ENCODE data around the gene SPSB1. TPM values are rescaled to one million over a fixed set of nuclear protein-coding genes. Genes with fewer than 3 reads are reported as not detected.

The SPSB1 gene
- total and polyA plus RNA-seq, 10 of the 15 experiments (the other 5 are each of a cell fraction or from before 2014, with no cell fraction given), result 0.02 to 2.0 (median 0.90) TPM; not detected in 1

DNA sequence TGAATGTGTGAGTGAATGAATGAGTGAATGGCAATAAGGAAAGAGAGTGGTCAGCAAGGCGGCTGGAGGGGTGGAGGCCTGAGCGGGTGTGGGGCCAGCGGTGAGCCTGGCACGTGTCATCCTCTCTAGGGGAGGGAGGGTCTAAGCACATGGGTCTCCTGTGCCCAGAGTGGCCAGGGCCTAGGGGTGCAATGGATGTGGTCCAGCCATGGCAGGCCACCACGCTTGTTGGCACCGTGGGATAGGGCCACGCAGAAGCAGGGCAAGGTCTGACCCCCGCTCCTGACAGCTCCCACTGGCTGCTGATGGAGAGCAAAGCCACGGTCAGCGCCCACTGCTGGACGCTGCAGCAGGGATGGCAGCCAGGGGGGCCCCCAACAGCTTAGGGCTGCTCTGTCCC is 19.5 kb upstream of the SPSB1 start:
- no peak for FAIRE-seq
- no TSS peak for BruUV-seq (replicated peaks)

More for the DNA sequence above, 19.5 kb upstream of the SPSB1 start:
- ChIA-PET CTCF (interaction anchor here (1.0 to 2.5 kb wide), 2 partner anchors 218 to 315 kb away, joined by 3 to 10 read pairs; no protein-coding TSS in a partner anchor), RAD21 (ENCODE audit: unreplicated experiment) (no interaction called here), POLR2A (no interaction called here), SMC1A (ENCODE audit: uncharacterized antibody, unreplicated experiment) (interaction anchor here (1.3 kb wide), 1 partner anchor 11 kb away, joined by 3 read pairs; no protein-coding TSS in a partner anchor)
- no peak overlapping the region for H3K4me2 ChIP-seq (ENCODE audit: control insufficient read depth, insufficient read depth)
- H3K4me3 ChIP-seq, result no peak overlapping the region
- no peaks in the 10 kb centered on the region for H3K9me3 ChIP-seq (replicated peaks; ENCODE audit: control insufficient read depth, insufficient read depth, low read length)
- ATAC-seq (no peak), DNase-seq (ENCODE audit: low read depth, low spot score) (no peak)
- intact Hi-C loops (cut with micrococcal nuclease; ENCODE audit: unreplicated experiment), result no loop called here
- no peak overlapping the region for H2AFZ ChIP-seq (ENCODE audit: control insufficient read depth, low read depth, low read length)
- TF ChIP-seq TCF7 (IDR thresholded peaks at IDR 0.05; ENCODE audit: borderline replicate concordance) (no peak), SIN3A (IDR thresholded peaks at IDR 0.05; ENCODE audit: low read depth, low read length) (no peak), MXI1 (IDR thresholded peaks at IDR 0.05; ENCODE audit: low read depth, low read length) (no peak), BACH1 (IDR thresholded peaks at IDR 0.05; ENCODE audit: borderline replicate concordance) (no peak), KLF5 (IDR thresholded peaks at IDR 0.05; ENCODE audit: partially characterized antibody) (no peak), SPI1 (IDR thresholded peaks at IDR 0.05; ENCODE audit: borderline replicate concordance, insufficient read depth, low read depth, low read length) (no peak)
- TF ChIP-seq, protein P1, sequence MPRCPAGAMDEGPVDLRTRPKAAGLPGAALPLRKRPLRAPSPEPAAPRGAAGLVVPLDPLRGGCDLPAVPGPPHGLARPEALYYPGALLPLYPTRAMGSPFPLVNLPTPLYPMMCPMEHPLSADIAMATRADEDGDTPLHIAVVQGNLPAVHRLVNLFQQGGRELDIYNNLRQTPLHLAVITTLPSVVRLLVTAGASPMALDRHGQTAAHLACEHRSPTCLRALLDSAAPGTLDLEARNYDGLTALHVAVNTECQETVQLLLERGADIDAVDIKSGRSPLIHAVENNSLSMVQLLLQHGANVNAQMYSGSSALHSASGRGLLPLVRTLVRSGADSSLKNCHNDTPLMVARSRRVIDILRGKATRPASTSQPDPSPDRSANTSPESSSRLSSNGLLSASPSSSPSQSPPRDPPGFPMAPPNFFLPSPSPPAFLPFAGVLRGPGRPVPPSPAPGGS (IDR thresholded peaks at IDR 0.05; ENCODE audit: borderline replicate concordance, insufficient read depth, low read depth, low read length, poor library complexity, severe bottlenecking), result no peak
- TF ChIP-seq, protein P2, sequence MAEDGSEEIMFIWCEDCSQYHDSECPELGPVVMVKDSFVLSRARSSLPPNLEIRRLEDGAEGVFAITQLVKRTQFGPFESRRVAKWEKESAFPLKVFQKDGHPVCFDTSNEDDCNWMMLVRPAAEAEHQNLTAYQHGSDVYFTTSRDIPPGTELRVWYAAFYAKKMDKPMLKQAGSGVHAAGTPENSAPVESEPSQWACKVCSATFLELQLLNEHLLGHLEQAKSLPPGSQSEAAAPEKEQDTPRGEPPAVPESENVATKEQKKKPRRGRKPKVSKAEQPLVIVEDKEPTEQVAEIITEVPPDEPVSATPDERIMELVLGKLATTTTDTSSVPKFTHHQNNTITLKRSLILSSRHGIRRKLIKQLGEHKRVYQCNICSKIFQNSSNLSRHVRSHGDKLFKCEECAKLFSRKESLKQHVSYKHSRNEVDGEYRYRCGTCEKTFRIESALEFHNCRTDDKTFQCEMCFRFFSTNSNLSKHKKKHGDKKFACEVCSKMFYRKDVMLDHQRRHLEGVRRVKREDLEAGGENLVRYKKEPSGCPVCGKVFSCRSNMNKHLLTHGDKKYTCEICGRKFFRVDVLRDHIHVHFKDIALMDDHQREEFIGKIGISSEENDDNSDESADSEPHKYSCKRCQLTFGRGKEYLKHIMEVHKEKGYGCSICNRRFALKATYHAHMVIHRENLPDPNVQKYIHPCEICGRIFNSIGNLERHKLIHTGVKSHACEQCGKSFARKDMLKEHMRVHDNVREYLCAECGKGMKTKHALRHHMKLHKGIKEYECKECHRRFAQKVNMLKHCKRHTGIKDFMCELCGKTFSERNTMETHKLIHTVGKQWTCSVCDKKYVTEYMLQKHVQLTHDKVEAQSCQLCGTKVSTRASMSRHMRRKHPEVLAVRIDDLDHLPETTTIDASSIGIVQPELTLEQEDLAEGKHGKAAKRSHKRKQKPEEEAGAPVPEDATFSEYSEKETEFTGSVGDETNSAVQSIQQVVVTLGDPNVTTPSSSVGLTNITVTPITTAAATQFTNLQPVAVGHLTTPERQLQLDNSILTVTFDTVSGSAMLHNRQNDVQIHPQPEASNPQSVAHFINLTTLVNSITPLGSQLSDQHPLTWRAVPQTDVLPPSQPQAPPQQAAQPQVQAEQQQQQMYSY (CRISPR knock-in tag; IDR thresholded peaks at IDR 0.05), result no peak
- no peak overlapping the region for H3K9ac ChIP-seq (ENCODE audit: control insufficient read depth, insufficient read depth, low read length)
- no peaks in the 10 kb centered on the region; the same call in 1 of the 2 replicates for H4K20me1 ChIP-seq (ENCODE audit: control insufficient read depth, insufficient read depth)
- 64% methylated on average over 11 of the region's 11 CpGs for WGBS (ENCODE audit: insufficient coverage, insufficient replicate concordance, low lambda C conversion rate, missing lambda C conversion rate)
- H3K79me2 ChIP-seq (ENCODE audit: control insufficient read depth, insufficient read depth, low read length), result no peaks in the 10 kb centered on the region
- peaks cover 8% of the 10 kb centered on the region for H3K4me1 ChIP-seq (ENCODE audit: control insufficient read depth, insufficient read depth, low read length)
- in situ Hi-C loops (cut with MboI), result no loop called here
- no peaks in the 10 kb centered on the region for H3K36me3 ChIP-seq (ENCODE audit: control insufficient read depth in 2 of 2, insufficient read depth in 2 of 2, low read length in 1 of 2)
- H3K27me3 ChIP-seq (replicated peaks in 1 of 2; ENCODE audit: control insufficient read depth in 2 of 2, insufficient read depth in 2 of 2, low read length in 1 of 2), result no peaks in the 10 kb centered on the region
- no peak overlapping the region for H3K27ac ChIP-seq (ENCODE audit: control insufficient read depth, insufficient read depth)

All from GM12878 (cell line).